Measurements from ENCODE around the gene HAGHL.

Gene HAGHL

DNA sequence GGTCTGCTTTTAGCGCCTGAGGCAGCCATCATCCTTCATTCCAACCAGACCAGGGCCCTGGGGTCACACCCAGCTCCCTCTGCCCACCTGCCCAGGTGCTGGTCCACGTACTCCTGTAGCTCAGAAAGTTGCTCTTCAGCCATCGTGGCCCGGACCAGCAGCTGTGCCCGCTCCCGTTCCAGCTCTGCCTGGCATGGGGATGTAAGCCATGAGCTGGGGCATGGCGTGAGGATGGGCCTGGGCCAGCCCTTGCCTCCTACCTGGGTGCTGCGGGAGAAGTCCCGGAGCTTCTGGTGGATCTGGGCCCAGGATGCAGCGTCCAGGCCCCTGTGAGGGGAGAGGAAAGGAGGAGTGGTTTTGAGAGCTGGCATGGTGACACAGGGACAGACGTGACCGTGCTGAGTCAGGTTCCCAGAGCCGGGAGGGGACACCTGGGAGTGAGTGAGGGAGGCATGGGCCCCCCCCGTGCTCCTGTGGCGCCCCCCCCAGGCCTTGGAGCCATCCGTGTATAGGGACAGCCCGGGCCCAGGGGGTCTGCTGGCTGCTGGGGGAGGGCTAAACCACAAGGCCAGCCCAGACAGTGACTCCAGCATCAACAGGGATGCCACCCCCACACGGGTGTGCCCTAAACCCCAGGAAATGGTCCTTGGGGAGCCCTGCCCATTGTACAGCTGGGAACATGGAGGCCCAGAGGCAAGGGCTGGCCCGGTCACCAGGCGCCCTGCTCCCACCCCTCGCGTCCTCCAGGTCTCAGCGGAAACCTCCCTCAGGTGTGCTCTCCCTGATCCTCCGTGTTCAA lies 3.9 kb upstream of the HAGHL start:
- DNase-seq: no peak

DNA sequence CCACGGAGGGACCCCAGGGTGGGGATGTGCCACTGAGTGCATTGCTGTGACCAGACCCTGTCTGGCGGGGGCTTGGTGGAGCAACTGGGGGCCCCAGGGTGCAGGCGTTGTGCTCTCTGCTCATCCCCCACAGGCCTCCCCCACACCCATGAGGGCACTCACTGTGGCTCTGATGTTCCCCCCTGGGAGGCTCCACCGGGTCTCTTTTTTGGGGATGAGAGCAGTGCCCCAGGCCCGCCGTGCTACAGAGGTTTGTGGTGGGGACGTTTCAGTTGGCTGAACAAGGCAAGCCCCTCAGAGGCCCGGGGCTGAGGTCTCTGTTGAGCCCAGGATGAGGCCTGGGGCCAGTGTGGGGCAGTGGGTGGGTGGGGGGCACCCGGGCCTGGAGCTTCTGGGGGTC lies 3.2 kb upstream of the HAGHL start:
- no peak for DNase-seq

GRCh38 chr16:724188-725040 lies 2.5 kb upstream of the HAGHL start:
- DNase-seq: no peak

- no peak for DNase-seq
These were observed 1.9 kb upstream of the HAGHL start for GRCh38 chr16:725041-725376.

- DNase-seq: no peak
These were observed 1.3 kb upstream of the HAGHL start for GRCh38 chr16:725463-726187.

- DNase-seq: no peak
These were observed 793 bp upstream of the HAGHL start for GRCh38 chr16:726188-726437.

DNA sequence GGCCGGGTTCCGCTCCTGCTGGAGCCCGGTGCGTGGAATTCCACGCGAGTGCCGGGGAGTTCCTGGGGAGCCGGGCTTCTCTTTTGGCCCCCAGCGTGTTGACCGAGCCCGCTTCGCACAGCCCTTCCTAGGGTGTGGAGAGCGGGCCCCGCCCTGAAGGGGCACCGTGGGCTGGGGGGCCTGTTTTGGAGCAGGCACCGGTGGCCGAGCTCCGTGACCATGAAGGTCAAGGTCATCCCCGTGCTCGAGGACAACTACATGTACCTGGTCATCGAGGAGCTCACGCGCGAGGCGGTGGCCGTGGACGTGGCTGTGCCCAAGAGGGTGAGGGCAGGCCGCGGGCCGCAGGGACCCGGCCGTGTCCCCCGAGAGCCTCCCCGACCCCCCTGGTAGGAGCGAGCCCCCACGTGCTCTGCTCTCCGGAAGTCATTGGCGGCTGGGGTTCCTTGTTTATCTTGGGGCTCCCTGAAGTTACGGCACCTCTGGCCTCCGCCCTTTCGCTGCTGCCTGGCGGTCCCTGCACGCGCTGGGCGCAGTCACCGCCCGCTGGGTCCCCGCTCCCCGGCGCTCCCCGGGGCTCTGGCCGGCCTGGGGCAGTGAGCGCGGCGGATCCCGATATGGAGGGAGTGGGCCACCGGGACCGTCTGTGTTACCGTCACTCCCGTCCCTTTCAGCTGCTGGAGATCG lies 528 bp downstream of the HAGHL start:
- no peak for DNase-seq

DNA sequence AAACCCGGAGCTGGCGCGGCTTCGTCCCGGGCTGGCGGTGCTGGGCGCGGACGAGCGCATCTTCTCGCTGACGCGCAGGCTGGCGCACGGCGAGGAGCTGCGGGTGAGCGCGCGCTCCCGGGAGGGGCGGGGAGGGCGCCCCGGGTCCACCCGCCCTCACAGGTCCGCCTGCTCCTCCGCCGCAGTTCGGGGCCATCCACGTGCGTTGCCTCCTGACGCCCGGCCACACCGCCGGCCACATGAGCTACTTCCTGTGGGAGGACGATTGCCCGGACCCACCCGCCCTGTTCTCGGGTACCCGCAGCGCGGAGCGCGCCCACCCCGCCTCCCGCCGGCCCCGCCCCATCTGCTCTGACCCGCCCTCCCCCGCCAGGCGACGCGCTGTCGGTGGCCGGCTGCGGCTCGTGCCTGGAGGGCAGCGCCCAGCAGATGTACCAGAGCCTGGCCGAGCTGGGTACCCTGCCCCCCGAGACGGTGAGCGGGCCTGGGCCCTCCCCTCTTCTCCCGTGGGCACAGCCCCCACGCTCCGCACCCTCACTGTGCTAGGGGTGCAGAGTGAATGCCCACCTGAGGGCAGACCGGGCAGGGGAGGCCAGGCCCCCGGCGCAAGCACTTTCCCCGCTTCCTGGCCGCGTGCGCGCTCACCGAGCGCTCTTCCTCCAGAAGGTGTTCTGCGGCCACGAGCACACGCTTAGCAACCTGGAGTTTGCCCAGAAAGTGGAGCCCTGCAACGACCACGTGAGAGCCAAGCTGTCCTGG lies 1.4 kb downstream of the HAGHL start:
- peak in 1 of 2 experiments; percentile 48 for DNase-seq

DNA sequence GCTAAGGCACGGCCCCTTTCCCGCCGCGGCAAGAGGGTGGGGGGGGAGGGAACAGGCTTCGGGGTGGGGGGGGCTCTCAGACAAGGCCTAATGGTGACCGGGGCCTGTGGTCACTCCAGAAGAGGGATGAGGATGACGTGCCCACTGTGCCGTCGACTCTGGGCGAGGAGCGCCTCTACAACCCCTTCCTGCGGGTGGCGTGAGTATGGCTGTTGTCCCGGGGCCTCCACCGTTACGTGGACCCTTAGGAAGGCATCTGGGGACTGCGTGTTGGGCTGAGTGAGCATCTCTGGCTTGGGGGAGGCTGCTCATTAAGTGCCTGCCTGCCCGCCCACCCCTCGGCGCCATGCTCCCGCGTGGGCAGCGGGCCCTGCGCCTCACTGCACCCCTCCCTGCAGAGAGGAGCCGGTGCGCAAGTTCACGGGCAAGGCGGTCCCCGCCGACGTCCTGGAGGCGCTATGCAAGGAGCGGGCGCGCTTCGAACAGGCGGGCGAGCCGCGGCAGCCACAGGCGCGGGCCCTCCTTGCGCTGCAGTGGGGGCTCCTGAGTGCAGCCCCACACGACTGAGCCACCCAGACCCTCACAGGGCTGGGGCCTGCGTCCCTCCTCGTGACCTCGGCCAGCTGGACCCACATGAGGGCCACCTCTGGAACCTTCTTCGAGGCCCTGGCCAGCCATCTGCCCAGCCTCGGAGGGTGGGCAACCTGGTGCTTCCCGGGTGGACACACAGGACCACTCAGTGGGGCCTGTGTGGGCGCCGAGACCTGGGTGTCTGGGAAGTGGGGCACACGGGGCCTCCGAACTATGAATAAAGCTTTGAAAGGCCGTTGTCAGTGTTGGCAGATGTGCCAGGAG lies 2.2 kb downstream of the HAGHL start:
- no peak for DNase-seq

- DNase-seq: no peak
These were observed 3.1 kb downstream of the HAGHL start for GRCh38 chr16:729768-730665.

DNA sequence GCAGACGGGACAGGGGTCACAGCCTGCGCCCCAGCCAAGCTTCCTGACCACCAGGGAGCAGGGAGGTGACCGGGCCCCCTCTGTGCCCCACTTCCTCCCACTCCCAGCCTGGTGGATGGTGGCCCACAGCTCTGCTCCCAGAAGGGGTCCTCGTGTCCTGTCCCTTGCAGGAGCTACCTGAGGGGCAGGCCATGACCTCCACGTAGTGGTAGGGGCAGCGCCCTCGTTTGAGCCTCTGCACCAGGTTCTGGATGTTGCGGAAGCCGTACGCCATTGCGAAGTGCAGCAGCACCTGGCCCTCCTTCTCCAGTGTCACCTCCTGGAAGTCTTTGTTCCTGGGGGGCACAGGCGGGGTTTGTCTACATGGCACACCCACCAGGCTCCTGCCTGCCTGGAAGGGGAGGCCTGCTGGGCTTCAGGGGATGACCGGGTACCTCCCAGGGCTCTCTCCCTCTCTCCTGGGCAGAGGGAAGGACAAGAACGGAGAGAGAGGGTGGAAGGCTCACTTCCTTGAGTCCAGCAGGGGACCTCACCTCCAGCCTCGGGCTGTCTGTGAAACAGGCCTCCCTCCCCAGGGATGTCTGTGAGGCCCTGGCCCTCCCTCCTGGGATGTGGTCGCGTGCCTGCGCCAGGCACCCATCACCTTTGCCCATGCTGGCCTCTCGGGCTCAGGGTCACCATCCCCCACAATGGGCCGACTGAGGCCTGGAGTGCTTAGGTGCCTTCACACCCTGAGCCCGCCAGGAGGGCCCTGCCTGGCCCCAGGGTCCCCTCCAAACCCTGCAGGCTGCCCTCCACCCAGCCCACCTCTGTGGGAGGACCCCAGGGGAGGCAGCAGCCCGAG lies 4.0 kb downstream of the HAGHL start:
- no peak for DNase-seq

- DNase-seq: no peak
These were observed 5.4 kb downstream of the HAGHL start for GRCh38 chr16:732332-732731.

DNA sequence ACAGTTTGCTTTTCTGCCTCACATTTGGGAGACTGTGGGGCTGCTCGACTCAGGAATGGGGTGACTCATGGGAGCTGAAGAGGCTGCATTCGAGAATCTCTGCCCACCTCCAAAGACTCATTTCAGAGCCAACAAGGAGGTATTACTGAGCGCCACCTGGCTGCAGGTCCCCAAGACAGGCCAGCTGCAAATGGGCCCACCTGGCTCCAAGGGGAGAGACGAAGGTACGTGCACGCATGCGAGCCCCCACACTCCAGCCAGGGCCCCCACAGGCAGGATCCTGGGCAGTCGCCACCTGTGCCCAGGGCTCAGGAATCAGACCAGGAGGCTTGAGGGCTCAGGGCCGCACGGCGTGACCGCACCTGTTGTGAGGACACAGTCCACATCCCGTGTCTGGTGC lies 6.0 kb downstream of the HAGHL start:
- no peak for DNase-seq

DNA sequence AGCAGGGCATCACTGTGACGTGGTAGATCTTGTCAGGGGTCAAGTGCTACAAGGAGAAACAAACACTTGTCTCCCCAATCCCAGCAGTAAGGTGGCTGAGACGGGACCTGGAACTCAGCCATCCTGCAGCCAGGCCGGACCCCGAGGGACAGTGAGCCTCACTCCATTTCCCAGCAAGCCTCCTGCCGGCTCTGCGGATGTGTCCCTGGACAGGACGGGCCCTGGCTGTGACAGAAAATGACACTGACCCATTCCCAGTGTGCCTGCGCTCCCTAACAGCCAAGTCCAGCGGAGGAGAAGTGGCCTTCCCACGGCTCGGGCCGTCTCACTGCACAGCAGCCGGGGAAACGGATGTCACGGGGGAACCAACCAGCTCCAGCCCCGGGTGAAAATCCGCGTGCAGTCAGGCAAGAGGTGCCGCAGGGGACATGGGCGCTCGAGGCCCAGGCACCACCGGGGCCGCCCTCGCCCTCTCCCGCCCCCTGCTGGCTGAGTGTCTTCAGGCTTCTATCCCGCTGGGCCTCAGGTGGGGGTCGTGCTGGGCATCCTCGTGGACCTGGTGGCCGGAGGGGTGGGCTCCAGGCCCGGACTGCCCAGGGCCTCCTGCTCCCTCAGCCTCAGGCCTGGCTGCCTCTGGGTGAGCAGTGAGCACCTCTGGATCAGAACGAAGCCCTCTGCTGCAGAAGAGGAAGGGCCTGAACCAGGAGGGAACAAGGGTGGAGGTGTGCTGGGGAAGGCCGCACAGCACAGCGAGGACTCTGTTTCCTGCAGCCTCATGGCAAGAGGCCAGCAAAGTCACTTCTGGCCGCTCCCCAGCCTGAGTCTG lies 6.7 kb downstream of the HAGHL start:
- DNase-seq: no peak

- DNase-seq: no peak
These were observed 7.5 kb downstream of the HAGHL start for GRCh38 chr16:734208-734980.

DNA sequence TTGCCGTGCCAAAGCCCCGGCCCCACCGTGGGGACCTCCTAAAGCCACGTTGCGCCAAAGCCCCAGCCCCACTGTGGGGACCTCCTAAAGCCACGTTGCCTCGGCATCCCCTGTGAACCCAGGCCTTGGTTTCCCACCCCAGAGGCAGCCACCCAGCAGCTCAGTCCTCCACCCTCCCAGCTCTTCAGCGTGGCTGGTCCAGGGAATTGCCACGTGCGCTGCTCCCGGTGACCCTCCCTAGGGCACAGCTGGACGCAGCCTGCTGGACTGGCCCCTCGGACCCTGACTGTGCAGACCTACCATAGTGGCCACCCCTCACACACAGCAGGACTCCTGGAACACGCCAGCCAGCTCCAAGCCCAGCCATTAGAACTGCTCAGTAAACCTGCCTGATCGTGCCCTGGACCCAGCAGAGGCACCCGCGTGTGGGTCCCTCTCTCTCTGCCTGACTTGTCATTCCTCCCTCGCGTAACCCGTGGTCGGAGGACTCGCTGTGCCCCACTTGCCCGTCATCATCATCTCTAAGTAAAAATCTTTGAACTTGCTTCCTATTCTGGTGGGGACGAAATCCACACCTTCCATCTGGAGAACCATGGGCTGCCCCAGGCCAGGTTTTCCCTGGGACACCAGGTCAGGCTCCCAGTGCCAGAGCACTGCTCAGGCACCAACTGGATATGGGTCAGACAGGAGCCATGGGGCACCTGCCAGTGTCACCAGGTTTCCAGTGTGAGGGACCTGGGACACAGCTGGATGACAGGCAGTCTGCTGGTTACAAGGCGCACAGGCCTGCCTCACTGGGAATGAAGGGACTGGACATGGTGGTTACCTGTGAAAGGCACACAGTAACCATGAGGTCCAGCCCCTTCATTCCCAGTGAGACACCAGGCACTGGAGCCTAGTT lies 8.3 kb downstream of the HAGHL start:
- DNase-seq: no peak

GRCh38 chr16:735982-736453 lies 9.1 kb downstream of the HAGHL start:
- no peak for DNase-seq
